ENCODE results near the gene INPP5A. TPM values are rescaled to one million over a fixed set of nuclear protein-coding genes. Genes with fewer than 3 reads are reported as not detected.
"Not testable (repeated sequence)": the region's sequence is repeated elsewhere in the genome, so short reads cannot be mapped to it uniquely, and the experiment has no call there.

INPP5A gene
- total RNA-seq, 2 experiments from 2014 or later, result 9.1 to 9.9 TPM

GRCh38 chr10:132668048-132668394 is 130.4 kb downstream of the INPP5A start:
- CTCF ChIA-PET, result interaction anchor here (1.5 kb wide), 1 partner anchor 9 kb away, joined by 3 read pairs; no protein-coding TSS in a partner anchor
- Mint-ChIP-seq H3K36me3 (ENCODE audit: low read depth) (no peaks in the 10 kb centered on the region), H3K27ac (no peak overlapping the region), H3K4me1 (peaks cover 2% of the 10 kb centered on the region), H3K9me3 (no peaks in the 10 kb centered on the region), H3K27me3 (no peaks in the 10 kb centered on the region), H3K4me3 (no peak overlapping the region)
- DNase-seq, result no peak
- POLR2A ChIA-PET, result no interaction called here

GRCh38 chr10:132669208-132669861 is 131.7 kb downstream of the INPP5A start:
- H3K27me3 Mint-ChIP-seq, result no peaks in the 10 kb centered on the region
- ChIA-PET CTCF (interaction anchor here (1.1 kb wide), 1 partner anchor 21 kb away, joined by 3 read pairs; no protein-coding TSS in a partner anchor), POLR2A (no interaction called here)
- H3K9me3 Mint-ChIP-seq, result no peaks in the 10 kb centered on the region
- no peak overlapping the region for H3K27ac Mint-ChIP-seq
- H3K4me3 Mint-ChIP-seq, result no peak overlapping the region
- no peaks in the 10 kb centered on the region for H3K36me3 Mint-ChIP-seq (ENCODE audit: low read depth)
- no peak for DNase-seq
- peaks cover 2% of the 10 kb centered on the region for H3K4me1 Mint-ChIP-seq

GRCh38 chr10:132670546-132671227 is 133.1 kb downstream of the INPP5A start:
- no peaks in the 10 kb centered on the region for H3K9me3 Mint-ChIP-seq
- H3K27me3 Mint-ChIP-seq, result no peaks in the 10 kb centered on the region
- no peak overlapping the region for H3K27ac Mint-ChIP-seq
- POLR2A ChIA-PET, result no interaction called here
- peaks cover 2% of the 10 kb centered on the region for H3K4me1 Mint-ChIP-seq
- no peak for DNase-seq
- CTCF ChIA-PET, result interaction anchor here (1.3 kb wide), 1 partner anchor 14 kb away, joined by 4 read pairs; no protein-coding TSS in a partner anchor
- no peaks in the 10 kb centered on the region for H3K36me3 Mint-ChIP-seq (ENCODE audit: low read depth)
- no peak overlapping the region for H3K4me3 Mint-ChIP-seq

GRCh38 chr10:132671228-132672154 is 133.9 kb downstream of the INPP5A start:
- ChIA-PET POLR2A (no interaction called here), CTCF (interaction anchor here (1.3 kb wide), 1 partner anchor 13 kb away, joined by 4 read pairs; no protein-coding TSS in a partner anchor)
- Mint-ChIP-seq H3K4me1 (no peaks in the 10 kb centered on the region), H3K27me3 (no peaks in the 10 kb centered on the region), H3K4me3 (no peak overlapping the region), H3K9me3 (no peaks in the 10 kb centered on the region), H3K27ac (no peak overlapping the region), H3K36me3 (ENCODE audit: low read depth) (no peaks in the 10 kb centered on the region)
- no peak for DNase-seq

- CTCF ChIA-PET; DNase-seq; H3K27ac Mint-ChIP-seq; H3K9me3 Mint-ChIP-seq; POLR2A ChIA-PET; H3K27me3 Mint-ChIP-seq; H3K4me1 Mint-ChIP-seq; H3K36me3 Mint-ChIP-seq (ENCODE audit: low read depth); H3K4me3 Mint-ChIP-seq: not testable (repeated sequence)
Observed at GRCh38 chr10:132673746-132674145, 136.2 kb downstream of the INPP5A start.

GRCh38 chr10:132674311-132674710 is 136.7 kb downstream of the INPP5A start:
- no peaks in the 10 kb centered on the region for H3K36me3 Mint-ChIP-seq (ENCODE audit: low read depth)
- CTCF ChIA-PET, result no interaction called here
- POLR2A ChIA-PET, result no interaction called here

GRCh38 chr10:132675031-132675740 is 137.6 kb downstream of the INPP5A start:
- H3K4me1 Mint-ChIP-seq, result no peaks in the 10 kb centered on the region
- no peaks in the 10 kb centered on the region for H3K9me3 Mint-ChIP-seq
- CTCF ChIA-PET, result interaction anchor here (1.5 kb wide), 1 partner anchor 20 kb away, joined by 4 read pairs; no protein-coding TSS in a partner anchor
- POLR2A ChIA-PET, result no interaction called here
- DNase-seq, result no peak
- no peak overlapping the region for H3K4me3 Mint-ChIP-seq
- H3K36me3 Mint-ChIP-seq (ENCODE audit: low read depth), result no peaks in the 10 kb centered on the region
- H3K27ac Mint-ChIP-seq, result no peak overlapping the region
- no peaks in the 10 kb centered on the region for H3K27me3 Mint-ChIP-seq

More at GRCh38 chr10:132674311-132674710, 136.7 kb downstream of the INPP5A start:
- H3K9me3 Mint-ChIP-seq, result no peaks in the 10 kb centered on the region
- no peak overlapping the region for H3K4me3 Mint-ChIP-seq
- no peaks in the 10 kb centered on the region for H3K27me3 Mint-ChIP-seq
- no peak overlapping the region for H3K27ac Mint-ChIP-seq
- H3K4me1 Mint-ChIP-seq, result no peaks in the 10 kb centered on the region
- DNase-seq, result no peak

- H3K36me3 Mint-ChIP-seq (ENCODE audit: low read depth), result no peaks in the 10 kb centered on the region
- no peak overlapping the region for H3K4me3 Mint-ChIP-seq
- CTCF ChIA-PET, result interaction anchor here (1.5 kb wide), 1 partner anchor 21 kb away, joined by 4 read pairs; no protein-coding TSS in a partner anchor
- DNase-seq, result no peak
- H3K27me3 Mint-ChIP-seq, result no peaks in the 10 kb centered on the region
- no peaks in the 10 kb centered on the region for H3K9me3 Mint-ChIP-seq
- POLR2A ChIA-PET, result no interaction called here
- no peak overlapping the region for H3K27ac Mint-ChIP-seq
- no peaks in the 10 kb centered on the region for H3K4me1 Mint-ChIP-seq
Observed at GRCh38 chr10:132676193-132676891, 138.8 kb downstream of the INPP5A start.

- POLR2A ChIA-PET, result no interaction called here
- H3K4me3 Mint-ChIP-seq, result no peak overlapping the region
- no peaks in the 10 kb centered on the region for H3K4me1 Mint-ChIP-seq
- CTCF ChIA-PET, result interaction anchor here (1.0 to 1.5 kb wide), 2 partner anchors 10 to 22 kb away, joined by 3 to 4 read pairs; no protein-coding TSS in a partner anchor
- H3K9me3 Mint-ChIP-seq, result no peaks in the 10 kb centered on the region
- H3K27ac Mint-ChIP-seq, result no peak overlapping the region
- no peak for DNase-seq
- no peaks in the 10 kb centered on the region for H3K36me3 Mint-ChIP-seq (ENCODE audit: low read depth)
- H3K27me3 Mint-ChIP-seq, result no peaks in the 10 kb centered on the region
Observed at GRCh38 chr10:132677096-132677472, 139.5 kb downstream of the INPP5A start.

- ChIA-PET CTCF (interaction anchor here (1.0 kb wide), 1 partner anchor 10 kb away, joined by 3 read pairs; no protein-coding TSS in a partner anchor), POLR2A (no interaction called here)
- no peaks in the 10 kb centered on the region for H3K4me1 Mint-ChIP-seq
- no peaks in the 10 kb centered on the region for H3K27me3 Mint-ChIP-seq
- H3K27ac Mint-ChIP-seq, result no peak overlapping the region
- no peaks in the 10 kb centered on the region for H3K9me3 Mint-ChIP-seq
- H3K36me3 Mint-ChIP-seq (ENCODE audit: low read depth), result no peaks in the 10 kb centered on the region
- no peak overlapping the region for H3K4me3 Mint-ChIP-seq
- DNase-seq, result no peak
Observed at GRCh38 chr10:132677473-132678227, 140.1 kb downstream of the INPP5A start.

- Mint-ChIP-seq H3K36me3 (ENCODE audit: low read depth) (no peaks in the 10 kb centered on the region), H3K9me3 (no peaks in the 10 kb centered on the region), H3K4me3 (no peak overlapping the region), H3K27me3 (no peaks in the 10 kb centered on the region), H3K4me1 (peaks cover 3% of the 10 kb centered on the region), H3K27ac (no peak overlapping the region)
- ChIA-PET POLR2A (no interaction called here), CTCF (no interaction called here)
- DNase-seq, result no peak
Observed at GRCh38 chr10:132678436-132679216, 141.0 kb downstream of the INPP5A start.

All from activated CD4-positive, alpha-beta T cell treated with anti-CD3 and anti-CD28 coated beads, Interleukin-2, amount 10 ng/mL, durations not matched to agents 7 days and 5 days (primary cell).